Gastrocnemius medialis (tissue), 4 donors: ENCODE data around the gene SCN8A. TPM values are rescaled to one million over a fixed set of nuclear protein-coding genes. Genes with fewer than 3 reads are reported as not detected.
"Not testable (repeated sequence)": the region's sequence is repeated elsewhere in the genome, so short reads cannot be mapped to it uniquely, and the experiment has no call there.

Experiments used
- ATAC-seq, 2 donors: fragments of 150-250 bp; one replicate each; pipeline ENCODE4 v1.9.1; 2016
- DNase-seq, 2 donors: peaks; one replicate each; pipeline ENCODE4 v3.0.0-alpha.2; 2019
- H3K27ac ChIP-seq, 4 donors: fragments of 200-600 bp; sonication (generic); 1 replicate in 1 of 4; 2 replicates in 3 of 4; pipeline ENCODE4 v1.5.1; 2016 to 2018; ENCODE audit warnings: mild to moderate bottlenecking in 2 of 4, moderate library complexity in 1 of 4
- H3K27me3 ChIP-seq, 3 donors: fragments of 200-600 bp; sonication (generic) in 2 of 3; 1 replicate in 1 of 3; 2 replicates in 2 of 3; pipeline versions ENCODE4 v1.5.1 to v1.6.0; 2016 to 2019; ENCODE audit warnings: mild to moderate bottlenecking in 1 of 3, moderate library complexity in 1 of 3
- H3K36me3 ChIP-seq, 2 donors: fragments of 200-600 bp; sonication (generic) in 1 of 2; one replicate each; pipeline ENCODE4 v1.5.1; 2017 to 2018
- H3K4me1 ChIP-seq, 2 donors: fragments of 200-600 bp; sonication (generic) in 1 of 2; one replicate each; pipeline ENCODE4 v1.5.1; 2016 to 2017; ENCODE audit warnings: mild to moderate bottlenecking in 2 of 2
- H3K4me3 ChIP-seq, 4 donors: fragments of 200-600 bp; sonication (generic) in 3 of 4; 1 replicate in 1 of 4; 2 replicates in 3 of 4; pipeline ENCODE4 v1.5.1; 2016 to 2019; ENCODE audit warnings: mild to moderate bottlenecking in 2 of 4
- H3K9me3 ChIP-seq, 3 donors: fragments of 200-600 bp; sonication (generic) in 2 of 3; 1 replicate in 1 of 3; 2 replicates in 2 of 3; pipeline ENCODE4 v1.5.1; 2016 to 2019
- POLR2A ChIP-seq, 2 donors: fragments of 450-650 bp; IDR thresholded peaks; one replicate each; pipeline ENCODE4 v1.6.1; 2017; ENCODE audit warnings: antibody characterized with exemption in 2 of 2, mild to moderate bottlenecking in 2 of 2, moderate library complexity in 2 of 2
- in situ Hi-C, 4 donors: fragments of 200-750 bp; cut with MboI; loops; one replicate each; pipeline versions ENCODE4 v1.15.0 to v1.8.0; 2017; ENCODE audit warnings: low sequenced_read_pairs in 4 of 4
- intact Hi-C: fragments of 100-400 bp; cut with DNase I; formaldehyde crosslinking; loops from one replicate; pipeline ENCODE4 v1.15.1; 2023; ENCODE audit warnings: low total_unique reads
- total RNA-seq, 4 donors: library from RNA; depleted of rRNA; stranded (reverse); fragments of >200 nt; gene quantifications; one replicate each; pipeline versions ENCODE4 v1.1.0 to v1.2.3, GENCODE V29; 2016
- TF ChIP-seq, protein P1 (sequence below), 5 experiments: fragments of 450-650 bp in 3 of 5; fragments of 200-600 bp in 2 of 5; sonication (generic) in 2 of 5; IDR thresholded peaks in 4 of 5; conservative IDR thresholded peaks in 1 of 5; 1 replicate in 4 of 5; 2 replicates in 1 of 5; pipeline ENCODE4 v1.5.1; 2016 to 2019; ENCODE audit warnings: antibody characterized with exemption in 5 of 5, mild to moderate bottlenecking in 3 of 5, moderate library complexity in 3 of 5

Gene SCN8A
- total RNA-seq, 4 donors from 2014 or later = 0.05 to 0.29 TPM; not detected in 2

DNA sequence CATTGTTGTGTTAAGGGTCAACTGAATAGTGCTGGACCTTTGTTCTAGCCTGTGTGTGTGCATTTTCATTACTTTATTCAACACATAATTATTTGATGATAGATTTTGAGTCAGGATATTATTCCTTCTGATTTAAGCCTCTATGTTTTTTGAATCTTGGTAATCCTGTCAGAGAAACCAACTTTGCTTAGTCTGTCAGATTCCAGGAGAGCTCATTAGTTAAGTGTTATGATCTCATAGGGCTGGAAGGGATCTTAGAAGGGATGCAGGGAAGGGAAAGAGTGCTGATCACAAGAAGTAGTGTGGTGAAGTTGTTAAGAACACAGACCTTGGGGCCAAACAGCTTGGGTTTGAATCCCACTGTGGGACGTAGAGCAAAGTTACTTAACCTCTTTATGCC is 52.9 kb downstream of the SCN8A start:
- TF ChIP-seq POLR2A (IDR thresholded peaks at IDR 0.05) = no peak
- TF ChIP-seq, protein P1, sequence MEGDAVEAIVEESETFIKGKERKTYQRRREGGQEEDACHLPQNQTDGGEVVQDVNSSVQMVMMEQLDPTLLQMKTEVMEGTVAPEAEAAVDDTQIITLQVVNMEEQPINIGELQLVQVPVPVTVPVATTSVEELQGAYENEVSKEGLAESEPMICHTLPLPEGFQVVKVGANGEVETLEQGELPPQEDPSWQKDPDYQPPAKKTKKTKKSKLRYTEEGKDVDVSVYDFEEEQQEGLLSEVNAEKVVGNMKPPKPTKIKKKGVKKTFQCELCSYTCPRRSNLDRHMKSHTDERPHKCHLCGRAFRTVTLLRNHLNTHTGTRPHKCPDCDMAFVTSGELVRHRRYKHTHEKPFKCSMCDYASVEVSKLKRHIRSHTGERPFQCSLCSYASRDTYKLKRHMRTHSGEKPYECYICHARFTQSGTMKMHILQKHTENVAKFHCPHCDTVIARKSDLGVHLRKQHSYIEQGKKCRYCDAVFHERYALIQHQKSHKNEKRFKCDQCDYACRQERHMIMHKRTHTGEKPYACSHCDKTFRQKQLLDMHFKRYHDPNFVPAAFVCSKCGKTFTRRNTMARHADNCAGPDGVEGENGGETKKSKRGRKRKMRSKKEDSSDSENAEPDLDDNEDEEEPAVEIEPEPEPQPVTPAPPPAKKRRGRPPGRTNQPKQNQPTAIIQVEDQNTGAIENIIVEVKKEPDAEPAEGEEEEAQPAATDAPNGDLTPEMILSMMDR (IDR thresholded peaks at IDR 0.05 in 4 of 5, conservative IDR thresholded peaks at IDR 0.05 in 1 of 5) = no peak
- Histone ChIP-seq H3K27me3 (no peaks in the 10 kb centered on the region), H3K27ac (no peak overlapping the region), H3K4me3 (no peak overlapping the region), H3K9me3 (no peaks in the 10 kb centered on the region), H3K36me3 (no peaks in the 10 kb centered on the region), H3K4me1 (no peaks in the 10 kb centered on the region)
- intact Hi-C loops = no loop called here
- in situ Hi-C loops = no loop called here
- ATAC-seq (no peak), DNase-seq (no peak)

DNA sequence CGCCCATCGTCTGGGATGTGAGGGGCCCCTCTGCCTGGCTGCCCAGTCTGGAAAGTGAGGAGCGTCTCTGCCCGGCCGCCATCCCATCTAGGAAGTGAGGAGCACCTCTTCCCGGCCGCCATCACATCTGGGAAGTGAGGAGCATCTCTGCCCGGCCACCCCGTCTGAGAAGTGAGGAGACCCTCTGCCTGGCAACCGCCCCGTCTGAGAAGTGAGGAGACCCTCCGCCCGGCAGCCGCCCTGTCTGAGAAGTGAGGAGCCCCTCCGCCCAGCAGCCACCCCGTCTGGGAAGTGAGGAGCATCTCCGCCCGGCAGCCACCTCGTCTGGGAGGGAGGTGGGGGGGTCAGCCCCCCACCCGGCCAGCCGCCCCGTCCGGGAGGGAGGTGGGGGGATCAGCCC is 53.7 kb downstream of the SCN8A start:
- ATAC-seq, in situ Hi-C loops, intact Hi-C loops, H3K27ac ChIP-seq, H3K4me1 ChIP-seq, H3K9me3 ChIP-seq, H3K36me3 ChIP-seq, DNase-seq, H3K4me3 ChIP-seq, H3K27me3 ChIP-seq: not testable (repeated sequence)

DNA sequence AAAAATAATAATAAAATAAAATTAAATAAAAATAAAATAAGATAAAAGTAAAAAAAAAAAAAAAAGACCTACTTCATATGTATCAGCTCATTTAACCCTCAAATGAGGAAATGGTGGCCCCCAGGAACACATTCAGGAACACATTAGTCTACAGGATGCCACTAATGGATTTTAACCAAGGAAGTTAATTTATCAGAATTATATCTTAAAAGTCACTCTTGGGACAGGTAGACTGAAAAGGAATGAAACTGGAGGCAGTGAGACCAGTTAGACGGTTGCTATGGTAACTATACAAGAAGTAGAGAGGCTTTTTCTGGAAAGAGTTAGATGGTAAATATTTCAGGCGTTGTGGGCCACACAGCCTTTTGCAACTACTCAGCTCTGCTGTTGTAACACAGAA is 54.9 kb downstream of the SCN8A start:
- in situ Hi-C loops (no loop called here), intact Hi-C loops (no loop called here)
- Histone ChIP-seq H3K9me3 (no peaks in the 10 kb centered on the region), H3K36me3 (no peaks in the 10 kb centered on the region), H3K4me3 (no peak overlapping the region), H3K4me1 (no peaks in the 10 kb centered on the region), H3K27me3 (no peaks in the 10 kb centered on the region), H3K27ac (no peak overlapping the region)
- DNase-seq (no peak), ATAC-seq (no peak)
- TF ChIP-seq, protein P1 (IDR thresholded peaks at IDR 0.05 in 4 of 5, conservative IDR thresholded peaks at IDR 0.05 in 1 of 5) = no peak
- TF ChIP-seq POLR2A (IDR thresholded peaks at IDR 0.05) = no peak

DNA sequence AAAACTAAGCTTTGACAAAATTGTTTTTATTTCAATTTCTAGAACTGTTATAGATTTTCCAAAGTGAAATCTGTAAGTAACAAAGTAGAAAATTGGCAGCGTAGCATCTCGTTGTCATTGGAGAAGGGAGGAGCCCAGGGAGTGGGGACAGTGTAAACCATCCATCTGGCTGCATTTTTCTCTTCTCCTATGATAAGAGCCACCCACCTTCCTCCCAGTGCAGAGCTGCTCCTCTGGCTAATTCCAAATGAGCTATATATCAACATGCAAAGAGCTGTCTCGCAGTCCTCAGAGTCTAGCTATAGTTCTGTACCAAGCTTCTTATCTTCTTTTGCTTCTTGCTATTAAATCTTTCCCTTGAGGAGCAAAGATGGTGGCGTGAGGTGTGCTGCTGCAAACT is 56.6 kb downstream of the SCN8A start:
- H3K36me3 ChIP-seq = no peaks in the 10 kb centered on the region
- H3K27ac ChIP-seq = no peak overlapping the region
- ATAC-seq (no peak), DNase-seq (no peak)
- TF ChIP-seq POLR2A (IDR thresholded peaks at IDR 0.05) = no peak
- TF ChIP-seq, protein P1 (IDR thresholded peaks at IDR 0.05 in 4 of 5, conservative IDR thresholded peaks at IDR 0.05 in 1 of 5) = no peak
- in situ Hi-C loops = no loop called here
- no peaks in the 10 kb centered on the region for H3K27me3 ChIP-seq
- intact Hi-C loops = no loop called here
- no peak overlapping the region for H3K4me3 ChIP-seq
- no peaks in the 10 kb centered on the region for H3K9me3 ChIP-seq
- no peaks in the 10 kb centered on the region for H3K4me1 ChIP-seq

DNA sequence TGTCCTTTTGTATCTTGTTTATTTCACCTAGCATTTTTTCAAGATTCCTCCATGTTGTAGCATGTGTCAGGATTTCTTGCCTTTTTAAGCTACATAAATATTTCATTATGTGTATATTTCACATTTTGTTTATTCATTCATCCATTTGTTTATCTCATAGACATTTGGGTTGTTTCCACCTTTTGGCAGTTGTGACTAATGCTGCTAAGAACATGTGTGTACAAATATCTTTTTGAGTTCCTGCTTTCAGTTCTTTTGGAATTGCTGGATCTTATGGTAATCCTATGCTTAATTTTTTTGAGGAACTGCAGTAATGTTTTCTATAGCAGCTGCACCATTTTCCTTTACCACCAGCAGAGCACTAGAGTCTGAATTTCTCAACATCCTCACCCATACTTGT is 62.4 kb downstream of the SCN8A start:
- no peaks in the 10 kb centered on the region for H3K36me3 ChIP-seq
- H3K27me3 ChIP-seq = no peaks in the 10 kb centered on the region
- H3K4me1 ChIP-seq = no peaks in the 10 kb centered on the region
- intact Hi-C loops = no loop called here
- no peak for DNase-seq
- in situ Hi-C loops = no loop called here
- TF ChIP-seq, protein P1 (IDR thresholded peaks at IDR 0.05 in 4 of 5, conservative IDR thresholded peaks at IDR 0.05 in 1 of 5) = no peak
- TF ChIP-seq POLR2A (IDR thresholded peaks at IDR 0.05) = no peak
- H3K9me3 ChIP-seq = no peaks in the 10 kb centered on the region
- H3K4me3 ChIP-seq = no peak overlapping the region
- ATAC-seq = no peak
- no peak overlapping the region for H3K27ac ChIP-seq
